Adipocyte (in vitro differentiated cells): ENCODE results near the gene ARTN.
A peak's percentile ranks its signal among the peaks of the same experiment; 100 is the strongest.

Experiments used
- DNase-seq: peaks from one replicate; pipeline ENCODE4 v3.0.0-alpha.2; 2015; ENCODE audit warnings: low read depth
- H3K27me3 ChIP-seq: replicated peaks from 2 replicates; pipeline ENCODE4 v1.7.0; 2013; ENCODE audit warnings: mild to moderate bottlenecking, low read length, moderate library complexity; ENCODE audit not compliant: control insufficient read depth, insufficient read depth
- H3K36me3 ChIP-seq: 2 replicates; pipeline ENCODE4 v1.7.0; 2013; ENCODE audit warnings: low read length, mild to moderate bottlenecking, moderate library complexity; ENCODE audit not compliant: control insufficient read depth, insufficient read depth, severe bottlenecking
- H3K4me1 ChIP-seq: 2 replicates; pipeline ENCODE4 v1.7.0; 2013; ENCODE audit warnings: mild to moderate bottlenecking, low read length, moderate library complexity; ENCODE audit not compliant: control insufficient read depth, insufficient read depth
- H3K4me3 ChIP-seq: 2 replicates; pipeline ENCODE4 v1.7.0; 2013; ENCODE audit warnings: mild to moderate bottlenecking, low read length, moderate library complexity
- H3K9ac ChIP-seq: 2 replicates; pipeline ENCODE4 v1.7.0; 2013; ENCODE audit warnings: mild to moderate bottlenecking, low read length, moderate library complexity
- H3K9me3 ChIP-seq: 2 replicates; pipeline ENCODE4 v1.7.0; 2013; ENCODE audit warnings: mild to moderate bottlenecking, low read length, moderate library complexity; ENCODE audit not compliant: control insufficient read depth

The ARTN gene

DNA sequence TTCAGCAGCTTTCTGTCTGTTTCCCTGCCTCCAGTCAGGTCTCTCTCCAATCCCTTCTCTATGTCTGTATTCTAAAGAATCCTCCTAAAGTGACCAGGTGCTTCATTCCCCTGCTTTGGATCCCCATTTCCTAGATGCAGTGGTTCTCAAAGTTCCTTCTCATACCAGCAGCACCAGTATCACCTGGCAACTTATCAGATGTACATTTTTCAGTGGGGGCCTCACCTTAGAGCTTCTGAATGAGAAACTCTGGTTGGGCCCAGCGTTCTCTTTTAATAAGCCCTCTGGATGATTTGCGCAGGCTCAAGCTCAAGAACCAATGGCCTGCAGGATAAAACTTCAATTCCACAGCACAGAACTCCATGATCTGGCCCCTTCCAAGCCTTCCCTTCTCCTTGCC lies 25.4 kb upstream of the ARTN start:
- H3K9me3 ChIP-seq = no peaks in the 10 kb centered on the region
- H3K4me1 ChIP-seq = peaks cover 13% of the 10 kb centered on the region
- H3K36me3 ChIP-seq = no peaks in the 10 kb centered on the region
- no peak for DNase-seq
- H3K27me3 ChIP-seq = peaks cover 5% of the 10 kb centered on the region
- H3K9ac ChIP-seq = no peak overlapping the region
- H3K4me3 ChIP-seq = no peak overlapping the region

DNA sequence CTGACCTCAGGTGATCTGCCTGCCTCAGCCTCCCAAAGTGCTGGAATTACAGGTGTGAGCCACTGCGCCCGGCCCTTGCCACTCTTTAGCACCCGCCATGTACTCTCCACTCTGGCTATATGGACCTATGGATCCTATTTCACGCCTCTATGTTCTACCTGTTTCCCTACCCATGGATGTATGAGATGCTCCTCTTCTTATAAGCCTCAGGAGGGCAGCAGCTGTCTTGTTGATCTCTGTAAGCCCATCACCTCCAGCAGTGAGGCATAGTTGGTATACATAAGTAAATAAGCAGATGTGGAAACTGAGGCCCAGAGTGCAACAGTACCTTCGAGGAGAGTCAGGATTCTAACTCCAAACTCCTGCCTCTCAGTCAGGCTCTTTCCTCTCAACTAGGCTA lies 24.7 kb upstream of the ARTN start:
- Histone ChIP-seq H3K4me3 (no peak overlapping the region), H3K4me1 (peaks cover 13% of the 10 kb centered on the region), H3K27me3 (peaks cover 4% of the 10 kb centered on the region), H3K9me3 (no peaks in the 10 kb centered on the region), H3K36me3 (no peaks in the 10 kb centered on the region), H3K9ac (no peak overlapping the region)
- DNase-seq = no peak

DNA sequence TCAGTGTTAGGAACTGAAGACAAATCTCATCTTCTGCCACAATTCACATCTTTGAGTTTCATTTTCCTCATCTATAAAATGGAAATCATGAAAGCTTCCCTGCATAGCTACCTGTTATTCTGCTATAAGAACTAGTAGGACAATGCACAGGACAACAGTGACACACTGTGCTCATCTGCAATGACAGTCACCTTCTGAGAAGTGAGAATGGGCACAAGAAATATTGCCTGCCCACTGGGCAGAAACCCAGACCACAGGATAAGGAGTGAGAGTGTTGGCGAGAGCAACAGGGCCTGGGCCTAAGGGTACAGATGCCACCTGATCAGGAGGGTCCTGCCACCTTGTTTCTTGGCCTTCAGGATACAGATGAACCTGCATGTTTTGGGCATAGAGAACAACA lies 23.3 kb upstream of the ARTN start:
- H3K9me3 ChIP-seq = no peaks in the 10 kb centered on the region
- H3K4me3 ChIP-seq = no peak overlapping the region
- no peaks in the 10 kb centered on the region for H3K27me3 ChIP-seq
- no peak for DNase-seq
- H3K9ac ChIP-seq = no peak overlapping the region
- no peaks in the 10 kb centered on the region for H3K36me3 ChIP-seq
- peaks cover 20% of the 10 kb centered on the region for H3K4me1 ChIP-seq

DNA sequence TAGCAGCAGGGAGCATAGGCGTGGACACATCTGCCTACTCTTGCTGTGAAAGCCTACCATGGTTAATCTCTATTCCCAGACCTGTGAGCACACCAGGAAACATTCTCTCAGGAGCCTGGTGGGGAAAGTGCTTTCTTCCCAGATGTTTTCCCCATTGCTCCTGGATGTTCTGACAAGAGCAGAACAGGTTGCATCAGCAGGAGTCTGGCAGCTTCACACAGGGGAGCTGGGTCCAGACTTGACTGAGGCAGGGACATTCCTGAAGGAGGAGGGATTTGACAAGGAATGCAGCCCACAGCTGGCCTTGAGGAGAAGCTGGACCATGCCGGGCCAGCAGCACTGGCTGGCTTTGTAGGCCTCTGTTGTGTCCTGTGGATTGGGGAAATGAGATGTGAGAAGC lies 21.0 kb upstream of the ARTN start:
- Histone ChIP-seq H3K36me3 (no peaks in the 10 kb centered on the region), H3K9ac (peak overlapping the region; percentile 14), H3K4me1 (peaks cover 20% of the 10 kb centered on the region), H3K27me3 (no peaks in the 10 kb centered on the region), H3K9me3 (no peaks in the 10 kb centered on the region), H3K4me3 (no peak overlapping the region)
- peak; percentile 86 for DNase-seq

DNA sequence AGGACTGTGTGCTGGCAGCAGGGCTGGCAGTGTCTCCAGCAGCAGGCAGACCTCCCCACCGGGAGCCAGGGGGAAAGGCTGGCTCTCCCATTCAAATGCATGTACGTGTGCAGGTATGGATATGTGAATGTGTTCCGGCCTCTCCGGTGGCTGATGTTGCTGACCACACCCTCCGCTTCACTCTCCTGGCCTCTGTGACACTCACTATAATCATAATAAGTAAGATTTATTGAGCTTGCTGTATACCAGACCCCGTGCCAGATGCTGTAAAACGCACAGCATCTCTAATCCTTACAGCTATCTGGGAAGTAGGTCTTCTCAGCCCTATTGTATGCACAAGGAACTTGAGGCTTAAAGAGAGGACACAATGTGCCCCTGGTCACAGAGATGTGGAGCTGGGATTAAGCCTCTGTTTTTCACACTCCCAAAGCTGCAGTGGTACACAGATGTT lies 20.5 kb upstream of the ARTN start:
- no peaks in the 10 kb centered on the region for H3K27me3 ChIP-seq
- no peaks in the 10 kb centered on the region for H3K36me3 ChIP-seq
- peak overlapping the region; percentile 14 for H3K9ac ChIP-seq
- H3K4me3 ChIP-seq = no peak overlapping the region
- H3K9me3 ChIP-seq = no peaks in the 10 kb centered on the region
- DNase-seq = no peak
- peaks cover 20% of the 10 kb centered on the region for H3K4me1 ChIP-seq

DNA sequence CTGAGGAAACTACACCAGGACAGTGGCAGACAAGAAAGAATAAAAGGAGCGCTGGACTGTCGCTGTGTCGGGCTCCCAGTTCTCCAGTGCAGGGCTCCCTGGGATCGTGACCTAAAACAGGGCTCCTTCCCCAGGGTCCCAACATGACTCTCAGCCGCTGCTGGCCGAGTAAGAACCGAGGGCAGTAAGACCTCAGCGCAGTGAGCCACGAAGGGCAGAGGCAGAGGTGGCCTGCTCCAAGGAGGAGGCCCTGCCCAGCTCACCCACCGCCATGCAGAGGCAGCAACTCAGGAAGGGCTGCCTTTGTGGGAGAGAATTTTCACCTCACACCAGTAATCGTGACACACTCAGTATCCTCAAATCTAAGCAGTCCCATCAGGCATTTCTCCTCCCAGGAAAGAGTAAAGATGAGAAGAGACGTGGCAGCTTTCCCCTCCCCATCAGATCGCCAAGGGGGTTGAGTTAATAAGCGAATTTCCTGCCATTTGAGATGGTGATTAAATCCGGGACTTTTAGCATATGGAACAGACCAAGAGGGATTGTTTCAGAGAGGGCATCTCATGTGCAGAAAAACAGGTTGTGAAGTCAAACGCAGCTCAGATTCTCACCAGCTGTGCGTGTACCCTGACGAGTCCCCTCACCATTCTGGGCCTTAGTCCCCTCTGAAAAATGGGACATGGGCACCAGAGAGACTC lies 19.8 kb upstream of the ARTN start:
- Histone ChIP-seq H3K9me3 (no peaks in the 10 kb centered on the region), H3K27me3 (no peaks in the 10 kb centered on the region), H3K4me3 (no peak overlapping the region), H3K9ac (no peak overlapping the region), H3K4me1 (peaks cover 20% of the 10 kb centered on the region), H3K36me3 (no peaks in the 10 kb centered on the region)
- DNase-seq = no peak

DNA sequence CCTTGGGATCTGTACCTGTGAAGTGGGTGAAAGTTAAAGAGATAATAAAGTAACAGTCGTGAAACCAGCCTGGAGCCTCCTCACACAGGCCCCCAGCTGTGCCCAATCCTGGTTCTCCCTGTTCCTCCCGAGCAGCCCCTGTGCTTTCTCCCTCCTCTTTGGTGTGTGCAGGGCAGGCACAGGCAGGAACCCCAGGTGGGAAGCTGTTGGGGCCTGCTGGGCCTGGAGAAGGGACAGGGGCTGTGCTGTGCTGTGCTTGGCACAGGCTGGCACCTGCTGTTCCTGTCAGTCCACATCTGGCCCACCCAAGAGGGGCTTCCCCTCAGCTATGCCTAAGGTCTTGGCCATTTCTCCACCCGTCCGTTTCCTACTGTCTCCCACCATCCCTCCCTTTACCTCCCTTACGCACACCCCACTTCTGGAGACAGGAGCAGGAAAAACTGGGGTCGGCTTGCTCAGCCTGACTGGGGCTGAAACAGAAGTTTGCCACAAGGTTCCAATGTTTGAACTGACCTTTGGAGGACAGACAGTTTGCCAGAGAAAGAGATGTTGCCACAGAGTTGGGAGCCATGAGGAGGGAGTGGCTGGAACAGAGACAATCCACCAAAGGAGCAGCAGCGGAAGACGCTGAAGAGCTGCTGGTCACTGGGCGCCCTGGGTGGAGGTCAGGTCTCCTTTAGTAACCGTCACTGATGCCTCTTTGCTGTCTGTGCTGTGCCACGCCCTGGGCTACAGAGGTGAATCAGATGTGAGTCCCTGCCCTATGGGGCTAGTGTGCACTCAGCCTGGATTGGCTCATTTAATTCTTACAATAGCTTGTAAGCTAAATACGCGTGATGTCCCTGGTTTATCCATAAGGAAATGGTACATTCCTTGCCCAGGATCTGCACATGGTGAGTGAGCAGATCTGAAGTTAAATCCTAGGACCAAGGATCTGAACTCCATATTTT lies 18.8 kb upstream of the ARTN start:
- Histone ChIP-seq H3K9me3 (no peaks in the 10 kb centered on the region), H3K36me3 (no peaks in the 10 kb centered on the region), H3K4me3 (no peak overlapping the region), H3K9ac (no peak overlapping the region), H3K4me1 (peaks cover 20% of the 10 kb centered on the region), H3K27me3 (no peaks in the 10 kb centered on the region)
- DNase-seq = no peak

DNA sequence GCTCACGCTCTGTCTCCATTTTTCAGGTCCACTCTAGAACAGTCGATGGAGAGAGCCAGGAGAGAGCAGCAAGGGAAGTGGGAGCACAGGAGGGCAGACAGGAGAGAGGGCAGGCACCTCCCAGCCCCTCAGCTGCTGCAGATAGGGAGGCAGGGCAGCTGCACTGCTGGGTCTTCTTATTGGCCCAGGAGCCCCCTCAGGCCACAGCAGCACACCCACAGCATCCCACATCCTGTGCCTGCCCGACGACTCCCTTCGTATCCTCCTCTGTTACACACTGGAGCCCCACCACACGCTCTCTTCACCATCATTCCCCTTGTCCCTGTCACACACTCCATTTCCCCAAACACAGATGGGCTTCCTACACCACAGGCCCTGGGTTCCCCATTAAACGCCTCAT lies 13.7 kb upstream of the ARTN start:
- no peak overlapping the region for H3K9ac ChIP-seq
- H3K36me3 ChIP-seq = no peaks in the 10 kb centered on the region
- H3K4me3 ChIP-seq = no peak overlapping the region
- no peak for DNase-seq
- H3K4me1 ChIP-seq = peaks cover 2% of the 10 kb centered on the region
- no peaks in the 10 kb centered on the region for H3K9me3 ChIP-seq
- no peaks in the 10 kb centered on the region for H3K27me3 ChIP-seq

DNA sequence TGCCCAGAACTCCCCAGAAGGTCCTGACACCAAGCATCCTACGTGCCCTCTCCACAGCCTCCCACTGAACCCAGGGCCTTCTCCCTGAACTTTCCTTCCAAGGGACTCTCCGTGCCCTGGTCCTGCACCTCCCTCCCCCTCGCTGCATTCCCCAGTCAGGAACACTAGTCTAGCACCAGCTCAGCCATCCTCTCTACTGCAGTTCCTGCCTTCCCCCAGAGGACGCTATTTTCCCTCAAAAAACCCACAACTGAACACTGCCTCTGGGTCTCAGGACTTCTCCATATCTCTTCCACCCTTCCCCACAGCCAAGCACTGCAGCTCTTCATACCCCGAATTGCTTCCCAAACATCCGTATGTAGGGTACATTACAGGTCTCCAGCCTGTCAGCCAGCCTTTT lies 12.6 kb upstream of the ARTN start:
- Histone ChIP-seq H3K4me1 (no peaks in the 10 kb centered on the region), H3K4me3 (no peak overlapping the region), H3K27me3 (no peaks in the 10 kb centered on the region), H3K9me3 (no peaks in the 10 kb centered on the region), H3K36me3 (peaks cover 5% of the 10 kb centered on the region), H3K9ac (no peak overlapping the region)
- no peak for DNase-seq

DNA sequence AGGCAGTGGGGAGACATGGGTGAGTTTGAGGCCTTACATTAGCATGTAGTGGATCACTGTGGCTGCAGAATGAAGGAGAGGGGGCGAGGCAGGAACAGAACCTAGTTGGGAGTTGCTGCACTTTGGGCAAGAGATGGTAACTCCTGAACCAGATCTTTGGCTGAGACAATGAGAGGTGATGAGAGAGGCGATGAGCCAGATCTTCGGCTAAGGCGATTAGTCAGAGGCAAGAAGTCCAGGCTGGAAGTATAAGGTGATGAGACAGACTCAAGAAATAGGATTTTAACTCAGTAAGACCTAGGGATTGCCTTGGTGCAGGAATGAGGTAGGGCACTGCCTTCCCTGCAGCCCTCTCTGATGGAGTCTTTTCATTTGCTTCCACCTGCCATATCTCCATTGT lies 9.1 kb upstream of the ARTN start:
- DNase-seq = no peak
- H3K36me3 ChIP-seq = peaks cover 5% of the 10 kb centered on the region
- no peaks in the 10 kb centered on the region for H3K9me3 ChIP-seq
- H3K27me3 ChIP-seq = no peaks in the 10 kb centered on the region
- H3K9ac ChIP-seq = no peak overlapping the region
- no peaks in the 10 kb centered on the region for H3K4me1 ChIP-seq
- no peak overlapping the region for H3K4me3 ChIP-seq

DNA sequence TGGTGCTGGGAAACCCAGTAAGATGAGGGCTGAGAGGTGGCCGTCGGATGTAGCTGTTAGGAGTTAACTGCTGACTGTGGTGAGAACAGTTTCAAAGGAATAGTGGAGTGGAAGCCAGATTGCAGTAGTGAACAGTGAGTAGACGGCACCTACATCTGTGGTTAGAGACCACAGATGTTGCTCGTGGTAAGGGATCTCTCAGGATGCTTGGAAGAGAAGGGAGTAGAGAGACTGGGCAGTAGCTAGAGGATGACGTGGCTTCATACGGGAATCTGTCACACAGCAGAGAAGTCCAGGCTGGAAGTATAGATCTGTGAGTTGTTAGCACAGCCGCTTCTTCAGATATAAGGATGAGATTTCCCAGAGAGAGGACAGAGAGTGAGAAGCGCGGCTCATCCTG lies 7.8 kb upstream of the ARTN start:
- H3K4me3 ChIP-seq = no peak overlapping the region
- H3K9me3 ChIP-seq = no peaks in the 10 kb centered on the region
- H3K27me3 ChIP-seq = no peaks in the 10 kb centered on the region
- H3K36me3 ChIP-seq = peaks cover 5% of the 10 kb centered on the region
- no peak overlapping the region for H3K9ac ChIP-seq
- no peaks in the 10 kb centered on the region for H3K4me1 ChIP-seq
- DNase-seq = no peak
